Naive thymus-derived CD8-positive, alpha-beta T cell (primary cell): ENCODE measurements around the gene LHX5. TPM values are rescaled to one million over a fixed set of nuclear protein-coding genes. Genes with fewer than 3 reads are reported as not detected.

Source experiments
- ATAC-seq, 2 donors: fragments of 150-1000 bp; cut with Tn5 transposase in 1 of 2; sonication (Bioruptor Pico), chemical (Tn5 transposase) in 1 of 2; 1 replicate in 1 of 2; 2 replicates in 1 of 2; pipeline ENCODE4 v1.10.0; 2021; ENCODE audit warnings: mild to moderate bottlenecking in 2 of 2, moderate library complexity in 2 of 2
- POLR2A ChIA-PET: fragments of 350-600 bp; sonication (Branson Sonifier 250); formaldehyde crosslinking; loops from one replicate; lab custom pipeline; 2021; ENCODE audit warnings: antibody characterized with exemption; lab: Charles Lee
- DNase-seq, 10 donors: peaks; one replicate each; pipeline versions ENCODE4 v3.0.0 to v3.0.0-alpha.2; 2020 to 2022
- H3K27ac Mint-ChIP-seq, 10 donors: one replicate each; pipeline ENCODE4 v1.8.0; 2020 to 2022; ENCODE audit warnings: mild to moderate bottlenecking in 10 of 10, mixed read lengths in 10 of 10, moderate library complexity in 4 of 10, inconsistent platforms in 1 of 10
- H3K27me3 Mint-ChIP-seq, 5 donors: one replicate each; pipeline ENCODE4 v1.8.0; 2021 to 2022; ENCODE audit warnings: mixed read lengths in 5 of 5
- H3K36me3 Mint-ChIP-seq, 3 donors: one replicate each; pipeline ENCODE4 v1.8.0; 2020 to 2022; ENCODE audit warnings: mixed read lengths in 3 of 3, mild to moderate bottlenecking in 2 of 3, inconsistent platforms in 1 of 3
- H3K4me1 Mint-ChIP-seq, 4 donors: one replicate each; pipeline ENCODE4 v1.8.0; 2021 to 2022; ENCODE audit warnings: mixed read lengths in 4 of 4
- H3K4me3 Mint-ChIP-seq, 10 donors: one replicate each; pipeline ENCODE4 v1.8.0; 2020 to 2022; ENCODE audit warnings: mild to moderate bottlenecking in 10 of 10, mixed read lengths in 10 of 10, moderate library complexity in 6 of 10, inconsistent platforms in 1 of 10
- H3K9me3 Mint-ChIP-seq, 9 donors: one replicate each; pipeline ENCODE4 v1.8.0; 2020 to 2022; ENCODE audit warnings: mixed read lengths in 9 of 9, mild to moderate bottlenecking in 3 of 9, inconsistent platforms in 1 of 9, moderate library complexity in 1 of 9
- polyA plus RNA-seq, 3 donors: library from polyadenylated mRNA; unstranded; fragments of 300-500 nt; fragmentation: Illumina TruSeq; gene quantifications; one replicate each; pipeline ENCODE4 v1.2.3, GENCODE V29; 2021
- total RNA-seq, 8 experiments: library from RNA in 2 of 8; stranded (reverse) in 2 of 8; gene quantifications; one replicate each; pipeline ENCODE4 v1.2.3 and lab custom pipeline; 2021 to 2026

Gene LHX5
- total and polyA plus RNA-seq, 5 experiments from 2014 or later, result not detected

DNA sequence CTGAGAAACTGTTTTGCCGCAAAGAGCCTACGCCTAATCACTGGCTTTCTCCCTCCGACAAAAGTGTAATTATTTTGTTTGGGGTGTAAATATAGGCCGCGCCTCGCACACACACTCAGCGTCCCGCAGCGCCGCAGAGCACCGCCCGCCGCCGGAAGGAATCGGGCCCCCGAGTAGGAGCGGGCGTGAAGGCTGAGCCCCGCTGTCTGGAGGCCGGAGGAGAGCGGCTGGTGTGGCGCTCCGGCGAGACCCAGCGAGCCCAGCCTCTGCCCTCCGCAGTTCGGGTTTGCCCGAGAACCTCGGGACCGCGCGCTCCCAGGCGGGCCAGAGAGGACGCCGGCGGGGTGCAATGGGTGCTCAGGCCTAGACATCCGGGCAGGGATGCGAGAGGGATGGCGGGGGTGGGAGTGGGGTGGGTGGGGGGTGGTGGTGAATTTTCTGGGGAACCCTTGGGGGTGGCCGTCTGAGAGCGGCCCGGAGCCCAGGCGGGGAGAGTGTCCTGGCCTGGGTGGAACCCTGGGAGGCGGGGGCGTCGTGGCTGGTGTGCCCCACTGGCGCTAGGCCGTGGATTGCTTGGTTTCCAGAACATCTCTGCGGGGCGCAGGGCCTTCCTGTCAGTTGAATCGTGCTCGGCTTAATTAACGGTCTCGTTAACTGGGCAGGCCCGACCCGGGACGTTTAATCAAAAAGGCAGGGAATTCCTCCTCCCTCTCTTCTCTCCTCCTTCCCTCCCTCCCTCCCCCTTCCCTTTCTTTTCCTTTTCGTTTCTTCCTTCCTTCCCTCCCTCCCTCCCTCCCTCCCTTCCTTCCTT is 4.7 kb upstream of the LHX5 start:
- POLR2A ChIA-PET, result no interaction called here
- peaks cover 9 to 24% (median 18%) of the 10 kb centered on the region in 4 donors for H3K4me1 Mint-ChIP-seq
- H3K27ac Mint-ChIP-seq, result no peak overlapping the region
- peaks cover 0 to 12% (median 8%) of the 10 kb centered on the region in 3 donors for H3K36me3 Mint-ChIP-seq
- H3K27me3 Mint-ChIP-seq, result peaks cover 54 to 89% (median 74%) of the 10 kb centered on the region in 5 donors
- no peak overlapping the region for H3K4me3 Mint-ChIP-seq
- no peak for ATAC-seq
- no peak for DNase-seq
- peaks cover 0 to 18% (median 3%) of the 10 kb centered on the region in 9 donors for H3K9me3 Mint-ChIP-seq

DNA sequence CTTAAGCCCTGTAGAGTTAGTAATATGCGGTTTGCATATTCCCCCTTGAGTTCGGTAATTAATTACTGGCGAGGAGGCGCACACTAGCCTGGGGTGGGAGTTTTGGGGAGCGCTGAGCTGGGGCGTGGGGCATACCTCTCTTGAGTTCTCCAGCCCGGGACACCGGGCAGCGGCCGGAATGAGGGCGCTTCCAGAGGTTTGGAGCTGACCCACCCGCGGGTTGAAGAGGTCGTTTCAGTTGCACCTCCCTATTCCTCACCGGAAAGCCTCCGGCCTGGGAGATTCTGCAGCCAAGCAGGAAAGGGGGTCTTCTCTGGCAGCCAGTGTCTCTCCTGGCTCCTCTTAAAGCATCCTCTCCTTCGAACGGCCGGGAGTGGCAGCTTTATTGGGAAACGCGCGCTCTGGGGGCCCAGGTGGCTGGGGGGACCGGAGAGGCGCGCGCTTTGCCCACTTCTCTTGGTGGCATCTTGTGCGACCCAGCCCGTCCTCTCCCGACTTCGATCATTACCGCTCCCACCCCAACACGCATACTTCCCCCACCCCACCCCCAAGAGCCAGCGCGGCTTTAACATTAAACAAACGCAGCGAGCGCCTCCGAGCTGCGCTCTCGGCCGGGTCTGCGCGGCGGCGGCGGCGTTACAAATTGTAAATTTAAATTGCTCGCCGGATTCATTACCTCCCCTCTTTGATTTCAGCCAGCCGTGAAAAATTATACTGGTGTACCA is 3.9 kb upstream of the LHX5 start:
- Mint-ChIP-seq H3K36me3 (peaks cover 0 to 11% (median 8%) of the 10 kb centered on the region in 3 donors), H3K4me1 (peaks cover 9 to 24% (median 18%) of the 10 kb centered on the region in 4 donors), H3K27me3 (peaks cover 51 to 88% (median 71%) of the 10 kb centered on the region in 5 donors), H3K27ac (peak overlapping the region in 1 of 10 donors; percentile 7), H3K4me3 (no peak overlapping the region), H3K9me3 (peaks cover 0 to 14% (median 3%) of the 10 kb centered on the region in 9 donors)
- DNase-seq, result no peak
- ATAC-seq, result no peak
- POLR2A ChIA-PET, result no interaction called here

DNA sequence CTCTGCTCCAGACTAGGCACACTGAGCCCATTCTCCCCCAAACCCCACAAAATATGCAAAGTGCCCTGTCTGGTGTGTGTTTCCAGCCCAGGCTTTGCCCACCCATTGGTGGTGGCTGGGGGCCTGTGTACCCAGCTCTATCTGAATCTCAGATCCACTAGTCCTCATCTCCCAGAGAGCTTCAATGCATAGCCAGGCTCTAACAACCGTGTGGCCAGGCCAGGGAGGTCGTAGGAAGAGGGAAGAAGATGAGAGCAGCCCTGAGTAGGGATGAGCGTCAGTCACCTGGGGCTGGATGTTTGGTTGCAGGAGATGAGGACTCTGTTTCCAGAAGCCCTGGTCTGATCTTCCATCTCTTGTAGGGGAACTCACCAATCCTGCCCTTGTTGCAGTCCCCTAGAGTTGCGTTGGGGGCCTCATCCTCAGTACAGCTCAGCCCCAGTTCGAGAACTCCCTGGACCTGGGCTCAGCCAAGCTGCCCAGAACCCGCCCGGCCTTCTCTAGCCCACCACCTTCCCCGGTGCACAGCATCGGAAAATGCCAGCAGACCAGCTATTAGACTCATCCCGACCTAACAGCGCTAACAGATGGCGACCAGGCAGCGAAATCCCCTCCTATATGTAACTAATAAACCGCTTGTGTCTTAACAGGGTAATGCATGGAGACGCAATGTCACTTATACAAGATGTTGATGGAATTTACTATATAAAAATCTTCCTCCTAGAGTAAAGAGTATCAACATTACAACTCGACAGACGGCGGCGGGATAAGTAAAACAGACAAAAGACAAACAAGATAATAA is 3.2 kb upstream of the LHX5 start:
- Mint-ChIP-seq H3K27me3 (peaks cover 48 to 88% (median 67%) of the 10 kb centered on the region in 5 donors), H3K27ac (no peak overlapping the region), H3K36me3 (peaks cover 0 to 6% (median 5%) of the 10 kb centered on the region in 3 donors), H3K9me3 (peaks cover 0 to 8% (median 0%) of the 10 kb centered on the region in 9 donors), H3K4me1 (peaks cover 9 to 24% (median 17%) of the 10 kb centered on the region in 4 donors), H3K4me3 (peak overlapping the region in 6 of 10 donors; percentile 25 to 56 (median 38))
- no peak for ATAC-seq
- no peak for DNase-seq
- POLR2A ChIA-PET, result no interaction called here

DNA sequence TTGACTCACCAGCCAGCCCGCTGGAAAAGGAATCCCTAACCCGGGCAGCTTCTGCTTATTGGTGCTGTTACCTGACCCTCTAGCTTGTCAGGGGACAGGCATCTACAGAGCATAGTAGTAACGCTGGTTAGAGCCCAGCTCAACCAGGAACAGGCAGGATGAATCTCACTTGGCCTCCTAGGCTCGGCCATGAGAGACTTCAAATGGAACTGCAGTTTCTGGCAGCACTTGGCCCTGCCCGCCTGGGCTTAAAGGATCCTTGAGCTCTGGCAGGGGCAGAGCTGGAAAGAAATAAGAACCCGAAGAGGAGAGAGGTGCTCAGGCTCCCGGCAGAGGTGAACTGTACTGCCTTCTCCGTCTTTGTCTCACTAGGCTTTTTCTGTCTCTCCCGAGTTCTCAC is 2.3 kb upstream of the LHX5 start:
- peak overlapping the region in 6 of 10 donors; percentile 25 to 59 (median 38) for H3K4me3 Mint-ChIP-seq
- H3K36me3 Mint-ChIP-seq, result peaks cover 0 to 3% (median under 1%) of the 10 kb centered on the region in 3 donors
- ATAC-seq (no peak), DNase-seq (no peak)
- H3K27me3 Mint-ChIP-seq, result peaks cover 43 to 88% (median 63%) of the 10 kb centered on the region in 5 donors
- H3K4me1 Mint-ChIP-seq, result peaks cover 6 to 19% (median 16%) of the 10 kb centered on the region in 4 donors
- POLR2A ChIA-PET, result no interaction called here
- H3K9me3 Mint-ChIP-seq, result peaks cover 0 to 4% (median 0%) of the 10 kb centered on the region in 9 donors
- H3K27ac Mint-ChIP-seq, result no peak overlapping the region

DNA sequence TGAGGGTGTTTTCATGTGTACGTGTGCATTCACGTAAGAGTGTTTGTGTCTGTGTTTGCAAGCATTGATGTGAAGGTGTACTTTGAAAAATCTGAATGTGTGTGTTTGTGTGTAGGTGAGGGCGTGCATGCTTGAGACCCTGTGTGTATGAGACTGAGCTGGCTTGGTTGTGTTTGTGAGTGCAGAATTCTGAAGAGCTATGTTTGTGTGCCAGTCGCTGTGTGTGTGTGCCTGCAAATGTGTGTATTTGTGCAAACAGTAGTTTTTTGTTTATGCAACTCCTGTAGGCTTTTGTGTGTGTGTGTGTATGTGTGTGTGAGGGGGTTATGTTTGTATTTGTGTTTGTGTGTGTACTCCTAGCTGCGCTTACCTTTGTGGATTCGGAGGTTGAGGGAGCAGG is 1.7 kb upstream of the LHX5 start:
- no peak overlapping the region for H3K27ac Mint-ChIP-seq
- H3K4me3 Mint-ChIP-seq, result no peak overlapping the region
- POLR2A ChIA-PET, result no interaction called here
- H3K9me3 Mint-ChIP-seq, result peaks cover 0 to 4% (median 0%) of the 10 kb centered on the region in 9 donors
- H3K27me3 Mint-ChIP-seq, result peaks cover 43 to 88% (median 63%) of the 10 kb centered on the region in 5 donors
- peaks cover 6 to 21% (median 16%) of the 10 kb centered on the region in 4 donors for H3K4me1 Mint-ChIP-seq
- DNase-seq (no peak), ATAC-seq (no peak)
- no peaks in the 10 kb centered on the region for H3K36me3 Mint-ChIP-seq

DNA sequence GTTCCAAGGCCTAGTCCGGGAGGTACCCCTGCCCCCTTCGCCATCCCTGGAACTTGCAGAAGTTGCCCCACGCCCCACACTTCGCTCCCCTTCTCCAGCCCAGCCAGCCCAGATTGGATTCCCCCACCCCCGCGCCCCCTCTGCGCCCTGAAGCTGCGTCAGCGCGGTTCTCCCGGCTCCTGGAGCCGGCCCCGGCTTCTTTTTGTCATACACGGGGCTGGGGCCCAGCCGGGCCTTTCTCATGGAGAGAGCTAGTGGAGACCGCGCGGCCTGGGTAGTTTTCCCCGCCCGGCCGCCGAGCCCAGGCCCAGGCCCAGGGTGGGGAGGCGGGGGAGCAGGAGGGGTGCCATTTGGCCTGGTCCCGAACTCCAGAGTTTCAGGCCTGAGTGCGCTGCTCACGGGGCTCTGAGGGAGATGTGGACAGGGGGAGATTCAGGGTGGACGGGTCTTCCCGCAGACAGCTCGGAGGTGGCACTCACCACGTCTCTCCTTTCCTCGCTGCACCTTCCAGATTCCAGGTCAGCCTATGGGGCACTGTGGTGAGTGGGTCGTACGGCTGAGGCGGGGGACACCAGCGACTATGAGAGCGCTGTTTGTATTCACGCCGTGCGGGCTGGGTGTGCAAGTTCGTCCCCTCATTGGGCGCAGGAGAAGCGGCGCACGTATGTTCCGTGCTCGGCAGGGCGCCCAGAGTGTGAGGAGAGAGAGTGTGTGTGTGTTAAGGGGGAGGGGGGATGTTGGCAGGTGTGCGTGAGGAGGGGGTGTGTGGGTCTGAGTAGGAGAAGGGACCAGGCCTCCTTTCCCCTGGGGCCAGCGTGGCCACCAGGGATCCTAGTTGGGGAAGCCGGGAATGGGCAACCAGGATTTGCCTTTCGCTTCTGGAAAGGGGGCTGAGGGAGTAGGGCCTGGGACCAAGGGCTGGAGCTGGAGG is 785 bp upstream of the LHX5 start:
- H3K27me3 Mint-ChIP-seq, result peaks cover 42 to 83% (median 54%) of the 10 kb centered on the region in 5 donors
- no peaks in the 10 kb centered on the region for H3K36me3 Mint-ChIP-seq
- DNase-seq (no peak), ATAC-seq (no peak)
- POLR2A ChIA-PET, result no interaction called here
- H3K27ac Mint-ChIP-seq, result no peak overlapping the region
- H3K9me3 Mint-ChIP-seq, result no peaks in the 10 kb centered on the region
- H3K4me1 Mint-ChIP-seq, result peaks cover 6 to 21% (median 19%) of the 10 kb centered on the region in 4 donors
- no peak overlapping the region for H3K4me3 Mint-ChIP-seq

DNA sequence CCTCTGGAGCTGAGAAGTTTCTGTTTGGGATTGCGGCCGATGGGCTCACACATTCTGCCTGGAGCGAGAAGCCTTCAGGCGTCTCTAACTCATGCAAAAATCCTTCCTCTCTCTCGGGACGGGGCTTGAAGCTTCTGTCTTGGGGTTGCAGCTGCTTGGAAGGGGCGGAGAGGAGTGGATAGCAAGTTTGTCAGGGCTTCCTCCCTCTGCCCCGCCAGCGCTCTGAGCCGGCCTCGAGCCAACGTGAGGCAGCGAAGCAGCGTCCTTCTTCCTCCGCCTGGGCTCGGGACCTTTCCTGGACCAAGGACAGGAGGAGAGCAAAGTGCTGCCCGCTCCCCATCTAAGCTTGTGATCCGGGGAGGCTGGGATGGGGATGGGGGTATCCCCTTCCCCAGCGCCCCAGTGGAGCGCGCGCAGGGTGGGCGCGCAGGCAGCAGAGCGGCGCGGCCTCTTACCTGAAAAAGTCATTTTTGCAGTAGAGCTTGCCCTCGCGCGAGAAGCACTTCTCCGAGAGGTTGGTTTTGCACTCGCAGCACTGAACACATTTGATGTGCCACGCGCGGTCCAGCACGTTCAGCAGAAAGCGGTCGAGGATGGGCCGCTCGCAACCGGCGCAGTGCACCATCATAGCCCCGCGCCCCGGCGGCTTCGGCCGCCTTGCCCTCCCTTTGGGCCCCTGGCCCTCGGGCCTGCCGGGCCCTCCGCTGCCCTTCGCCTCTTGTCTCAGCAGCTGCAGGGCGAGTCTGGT is 626 bp downstream of the LHX5 start:
- peaks cover 11 to 28% (median 24%) of the 10 kb centered on the region in 4 donors for H3K4me1 Mint-ChIP-seq

DNA sequence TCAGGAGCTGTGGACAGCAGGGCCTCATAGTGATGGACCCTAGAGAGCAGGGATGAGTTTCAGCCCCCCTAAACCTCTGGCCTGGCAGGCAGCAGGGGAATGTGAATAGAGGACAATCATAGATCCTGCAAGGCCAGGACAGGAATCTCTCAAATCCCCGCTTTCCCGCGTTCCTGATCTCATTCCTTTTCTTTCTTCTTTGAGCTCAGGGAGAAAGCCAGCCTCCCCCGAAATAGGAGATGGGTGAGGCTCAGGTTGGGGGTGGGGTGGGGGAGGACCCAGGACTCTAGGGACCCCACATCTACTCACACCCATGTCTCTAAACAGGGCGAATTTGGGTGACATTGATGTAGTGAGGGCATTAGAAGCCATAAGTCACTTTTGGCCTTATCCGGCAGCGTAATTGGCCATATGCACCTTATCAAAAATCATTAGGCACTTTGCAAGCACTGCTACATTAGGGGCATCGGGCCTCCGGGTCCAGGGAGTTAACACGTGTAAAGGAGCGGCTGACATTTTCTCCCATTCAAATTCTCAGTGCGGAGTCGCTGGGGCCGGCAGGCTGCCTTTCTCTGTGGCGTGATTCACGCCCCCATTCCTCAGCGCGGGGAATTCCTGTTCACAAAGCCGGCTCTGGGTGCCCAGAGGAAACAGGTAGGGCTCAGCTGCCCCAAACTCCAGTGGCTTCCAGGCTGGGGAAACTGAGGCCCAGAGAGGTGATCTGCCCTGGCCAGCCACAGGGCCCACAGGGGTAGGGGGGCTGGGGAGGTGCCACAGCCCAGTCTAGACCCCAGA is 1.5 kb downstream of the LHX5 start:
- peaks cover 10 to 28% (median 25%) of the 10 kb centered on the region in 4 donors for H3K4me1 Mint-ChIP-seq
- no peaks in the 10 kb centered on the region for H3K36me3 Mint-ChIP-seq
- peaks cover 48 to 88% (median 54%) of the 10 kb centered on the region in 5 donors for H3K27me3 Mint-ChIP-seq
- H3K9me3 Mint-ChIP-seq, result no peaks in the 10 kb centered on the region
- ATAC-seq (no peak), DNase-seq (no peak)
- no peak overlapping the region for H3K4me3 Mint-ChIP-seq
- POLR2A ChIA-PET, result interaction anchor here (0.6 kb wide), 1 partner anchor 267 kb away, joined by 4 read pairs; no protein-coding TSS in a partner anchor
- no peak overlapping the region for H3K27ac Mint-ChIP-seq

More for the DNA sequence above, 626 bp downstream of the LHX5 start:
- DNase-seq (no peak), ATAC-seq (no peak)
- Mint-ChIP-seq H3K36me3 (no peaks in the 10 kb centered on the region), H3K9me3 (no peaks in the 10 kb centered on the region), H3K27me3 (peaks cover 48 to 90% (median 56%) of the 10 kb centered on the region in 5 donors), H3K27ac (no peak overlapping the region), H3K4me3 (no peak overlapping the region)
- POLR2A ChIA-PET, result no interaction called here

DNA sequence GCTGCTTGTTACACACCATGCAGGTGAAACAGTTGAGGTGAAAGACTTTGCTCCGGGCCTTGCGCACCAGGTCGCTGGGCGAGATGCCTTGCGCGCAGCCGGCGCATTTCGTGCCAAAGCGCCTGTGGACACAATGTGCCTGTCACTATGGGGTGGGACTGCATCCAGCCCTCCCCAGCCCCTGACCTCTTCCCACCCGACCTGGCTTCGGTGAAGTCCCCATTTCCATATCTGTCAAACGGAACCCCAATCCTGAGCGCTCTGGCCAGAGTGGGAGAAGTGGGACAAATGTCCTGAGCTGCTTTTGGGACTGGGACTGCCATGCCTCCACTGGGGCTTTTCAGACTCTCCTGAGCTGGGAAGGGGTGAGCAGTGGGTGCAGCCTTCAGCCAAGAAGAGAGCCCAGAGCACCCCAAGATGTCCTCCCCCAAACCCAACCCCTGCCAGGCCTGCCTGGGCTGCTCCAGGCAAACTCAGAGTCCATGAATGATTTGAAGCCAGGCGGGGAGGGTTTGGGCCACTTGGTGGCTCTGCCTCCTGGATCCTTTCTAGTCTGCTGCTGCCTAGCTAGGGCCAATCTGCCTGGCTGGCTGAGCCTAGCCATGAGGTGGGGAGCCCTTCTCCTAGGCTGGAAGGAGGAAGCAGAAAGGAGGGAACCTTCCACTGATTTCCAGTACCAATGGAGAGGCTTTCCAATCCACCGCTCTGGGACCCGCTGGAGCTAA is 2.3 kb downstream of the LHX5 start:
- POLR2A ChIA-PET, result interaction anchor here (0.6 kb wide), 1 partner anchor 266 kb away, joined by 4 read pairs; no protein-coding TSS in a partner anchor
- no peak for ATAC-seq
- H3K9me3 Mint-ChIP-seq, result no peaks in the 10 kb centered on the region
- H3K4me3 Mint-ChIP-seq, result no peak overlapping the region
- no peak overlapping the region for H3K27ac Mint-ChIP-seq
- H3K4me1 Mint-ChIP-seq, result peaks cover 7 to 28% (median 22%) of the 10 kb centered on the region in 4 donors
- no peak for DNase-seq
- H3K36me3 Mint-ChIP-seq, result no peaks in the 10 kb centered on the region
- peaks cover 40 to 87% (median 53%) of the 10 kb centered on the region in 5 donors for H3K27me3 Mint-ChIP-seq
